ENCODE measurements around the gene F13B.

- TF ChIP-seq POLR2AphosphoS5 (IDR thresholded peaks at IDR 0.05), result no peak
- TF ChIP-seq CTCF (IDR thresholded peaks at IDR 0.05), result no peak
- TF ChIP-seq POLR2A (IDR thresholded peaks at IDR 0.05), result no peak
These were observed 1.5 kb downstream of the F13B start for GRCh38 chr1:197065559-197065958.

Measured in upper lobe of left lung (tissue), 4 donors.